Body of pancreas (tissue), 4 donors: ENCODE data around the gene PTBP1. TPM values are rescaled to one million over a fixed set of nuclear protein-coding genes. Genes with fewer than 3 reads are reported as not detected.

Source experiments
- ATAC-seq: fragments of 150-250 bp; one replicate; pipeline ENCODE4 v1.9.1; 2016
- DNase-seq, 4 donors: peaks; one replicate each; pipeline ENCODE4 v3.0.0-alpha.2; 2019
- H3K27ac ChIP-seq, 4 donors: fragments of 200-600 bp; sonication (generic); 1 replicate in 3 of 4; 2 replicates in 1 of 4; pipeline versions ENCODE4 v1.5.1 to v1.6.1; 2016 to 2019; ENCODE audit warnings: mild to moderate bottlenecking in 1 of 4, mixed read lengths in 1 of 4, moderate library complexity in 1 of 4
- H3K27me3 ChIP-seq, 2 donors: fragments of 200-600 bp; sonication (generic); one replicate each; pipeline ENCODE4 v1.6.0; 2016; ENCODE audit warnings: mild to moderate bottlenecking in 1 of 2
- H3K36me3 ChIP-seq, 2 donors: fragments of 200-600 bp; sonication (generic); replicated peaks in 1 of 2; 2 replicates each; pipeline ENCODE4 v1.5.1; 2016; ENCODE audit warnings: low read depth in 2 of 2; ENCODE audit not compliant: insufficient read depth in 1 of 2
- H3K4me1 ChIP-seq: fragments of 200-600 bp; sonication (generic); one replicate; pipeline ENCODE4 v1.6.0; 2016
- H3K4me3 ChIP-seq, 2 donors: fragments of 200-600 bp; sonication (generic); 1 replicate in 1 of 2; 2 replicates in 1 of 2; pipeline ENCODE4 v1.5.1; 2016 to 2019
- H3K9me3 ChIP-seq, 3 donors: fragments of 200-600 bp; sonication (generic); 1 replicate in 2 of 3; 2 replicates in 1 of 3; pipeline ENCODE4 v1.5.1; 2016
- POLR2A ChIP-seq, 3 donors: fragments of 450-650 bp; IDR thresholded peaks; one replicate each; pipeline ENCODE4 v1.6.1; 2016; ENCODE audit warnings: antibody characterized with exemption in 3 of 3, mild to moderate bottlenecking in 2 of 3
- WGBS, 2 donors: methylation state at CpG; one replicate each; pipeline ENCODE4 v1.1.5; 2017; 5-methylcytosine and 5-hydroxymethylcytosine counted together
- intact Hi-C: fragments of 100-400 bp; cut with DNase I; formaldehyde crosslinking; loops from one replicate; pipeline ENCODE4 v1.15.1; 2023
- total RNA-seq, 2 donors: library from RNA; depleted of rRNA; stranded (reverse); fragments of >200 nt; gene quantifications; one replicate each; pipeline ENCODE4 v1.1.0, GENCODE V29; 2016
- TF ChIP-seq, protein P1 (sequence below), 7 experiments: fragments of 450-650 bp in 4 of 7; fragments of 200-600 bp in 3 of 7; sonication (generic) in 3 of 7; IDR thresholded peaks; one replicate each; pipeline ENCODE4 v1.5.1; 2016 to 2019; ENCODE audit warnings: antibody characterized with exemption in 7 of 7

PTBP1 gene
- total RNA-seq, 2 donors from 2014 or later = 78.9 to 100 TPM

DNA sequence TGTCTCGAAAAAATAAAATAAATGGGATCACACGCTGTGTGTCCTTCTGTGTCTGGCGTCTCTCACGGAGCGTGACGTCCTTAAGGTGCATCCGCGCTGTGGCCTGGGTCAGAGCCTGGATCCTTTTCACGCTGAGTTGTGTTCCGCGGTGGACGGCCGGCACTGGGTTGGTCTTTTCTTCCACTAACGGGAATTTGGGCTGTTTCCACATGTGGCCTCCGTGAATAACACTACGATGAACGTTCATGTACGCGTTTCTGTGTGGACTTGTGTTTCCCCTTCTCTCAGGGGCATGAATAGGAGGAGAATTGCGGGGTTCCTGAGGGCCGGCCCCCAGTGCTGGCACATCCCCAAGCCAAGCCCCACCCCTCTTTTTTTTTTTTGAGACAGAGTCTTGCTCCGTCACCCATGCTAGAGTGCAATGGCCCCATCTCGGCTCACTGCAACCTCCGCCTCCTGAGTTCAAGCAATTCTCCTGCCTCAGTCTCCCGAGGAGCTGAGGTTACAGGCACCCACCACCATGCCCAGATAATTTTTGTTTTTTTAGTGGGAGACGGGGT is 6.2 kb upstream of the PTBP1 start:
- no peaks in the 10 kb centered on the region for H3K27me3 ChIP-seq
- ATAC-seq (no peak), DNase-seq (no peak)
- TF ChIP-seq, protein P1, sequence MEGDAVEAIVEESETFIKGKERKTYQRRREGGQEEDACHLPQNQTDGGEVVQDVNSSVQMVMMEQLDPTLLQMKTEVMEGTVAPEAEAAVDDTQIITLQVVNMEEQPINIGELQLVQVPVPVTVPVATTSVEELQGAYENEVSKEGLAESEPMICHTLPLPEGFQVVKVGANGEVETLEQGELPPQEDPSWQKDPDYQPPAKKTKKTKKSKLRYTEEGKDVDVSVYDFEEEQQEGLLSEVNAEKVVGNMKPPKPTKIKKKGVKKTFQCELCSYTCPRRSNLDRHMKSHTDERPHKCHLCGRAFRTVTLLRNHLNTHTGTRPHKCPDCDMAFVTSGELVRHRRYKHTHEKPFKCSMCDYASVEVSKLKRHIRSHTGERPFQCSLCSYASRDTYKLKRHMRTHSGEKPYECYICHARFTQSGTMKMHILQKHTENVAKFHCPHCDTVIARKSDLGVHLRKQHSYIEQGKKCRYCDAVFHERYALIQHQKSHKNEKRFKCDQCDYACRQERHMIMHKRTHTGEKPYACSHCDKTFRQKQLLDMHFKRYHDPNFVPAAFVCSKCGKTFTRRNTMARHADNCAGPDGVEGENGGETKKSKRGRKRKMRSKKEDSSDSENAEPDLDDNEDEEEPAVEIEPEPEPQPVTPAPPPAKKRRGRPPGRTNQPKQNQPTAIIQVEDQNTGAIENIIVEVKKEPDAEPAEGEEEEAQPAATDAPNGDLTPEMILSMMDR (IDR thresholded peaks at IDR 0.05) = no peak
- no peak for TF ChIP-seq POLR2A (IDR thresholded peaks at IDR 0.05)
- peak overlapping the region in 2 of 4 donors; percentile 36 to 45 for H3K27ac ChIP-seq
- H3K4me3 ChIP-seq = no peak overlapping the region
- no peaks in the 10 kb centered on the region for H3K36me3 ChIP-seq
- WGBS, 2 donors = 86 to 90% methylated on average over 26 of the region's 26 CpGs
- intact Hi-C loops = no loop called here
- H3K9me3 ChIP-seq = no peaks in the 10 kb centered on the region
- H3K4me1 ChIP-seq = peaks cover 5% of the 10 kb centered on the region

DNA sequence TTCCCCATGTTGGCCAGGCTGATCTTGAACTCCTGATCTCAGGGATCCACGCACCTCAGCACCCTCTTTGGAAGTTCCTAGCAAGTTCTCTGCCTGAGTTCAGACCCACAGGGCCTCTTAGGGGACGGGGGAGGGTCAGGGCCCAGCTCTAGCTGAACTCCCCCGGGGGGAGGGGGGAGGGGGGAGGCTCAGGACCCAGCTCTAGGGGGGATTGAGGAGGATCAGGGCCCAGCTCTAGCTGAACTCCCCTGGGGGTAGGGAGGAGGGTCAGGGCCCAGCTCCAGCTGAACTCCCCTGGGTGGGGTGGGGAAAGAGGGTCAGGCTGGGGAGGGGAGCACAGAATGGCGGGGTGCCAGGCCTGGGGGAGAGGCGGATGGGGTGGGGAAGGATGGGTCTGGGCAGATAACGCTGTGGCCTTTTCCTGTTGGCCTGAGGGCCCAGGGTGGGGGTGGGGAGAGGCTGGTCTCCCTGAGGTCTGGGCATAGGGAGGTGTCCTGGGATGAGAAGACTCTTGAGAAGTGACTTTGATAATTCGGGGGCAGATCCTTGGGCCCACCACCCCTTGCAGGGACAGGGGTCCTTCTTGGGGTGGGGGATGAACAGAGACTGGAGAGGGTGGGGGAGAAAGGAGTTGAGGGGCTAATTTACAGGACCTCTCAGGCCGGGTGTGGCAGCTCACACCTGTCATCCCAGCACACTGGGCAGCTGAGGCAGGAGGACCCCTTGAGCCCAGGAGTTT is 5.5 kb upstream of the PTBP1 start:
- H3K9me3 ChIP-seq = no peaks in the 10 kb centered on the region
- ATAC-seq (no peak), DNase-seq (no peak)
- H3K4me1 ChIP-seq = peaks cover 9% of the 10 kb centered on the region
- H3K27ac ChIP-seq = peak overlapping the region in 3 of 4 donors; percentile 5 to 45 (median 36)
- no peak overlapping the region for H3K4me3 ChIP-seq
- TF ChIP-seq, protein P1 (IDR thresholded peaks at IDR 0.05) = no peak
- no peak for TF ChIP-seq POLR2A (IDR thresholded peaks at IDR 0.05)
- H3K27me3 ChIP-seq = no peaks in the 10 kb centered on the region
- 43 to 50% methylated on average over 6 to 8 of the region's 8 CpGs for WGBS, 2 donors
- intact Hi-C loops = no loop called here
- H3K36me3 ChIP-seq = no peaks in the 10 kb centered on the region

DNA sequence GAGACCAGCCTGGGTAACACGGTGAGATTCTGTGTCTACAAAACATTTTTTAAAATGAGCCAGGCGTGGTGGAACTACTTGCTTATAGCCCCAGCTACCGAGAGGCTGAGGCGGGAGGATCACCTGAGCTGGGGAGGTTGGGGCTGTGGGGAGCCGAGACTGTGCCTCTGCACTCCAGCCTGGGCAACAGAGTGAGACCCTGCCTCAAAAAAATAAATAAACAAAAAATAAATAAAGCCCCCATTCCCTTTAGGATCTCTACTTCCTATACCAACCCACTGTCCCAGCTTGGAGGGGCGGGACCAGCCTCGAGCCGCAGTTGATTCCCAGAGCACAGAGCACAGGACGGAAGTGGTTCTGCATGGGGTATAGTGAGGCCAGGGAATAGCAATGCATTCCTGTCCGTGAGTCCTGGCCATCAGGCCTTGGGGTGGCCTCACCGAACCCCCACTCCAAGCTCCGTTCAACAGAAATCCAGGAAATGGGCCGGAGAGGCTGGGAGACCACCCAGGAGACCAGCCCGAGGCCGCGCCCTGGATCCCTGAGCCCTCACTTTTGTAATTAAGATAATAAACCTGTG is 4.9 kb upstream of the PTBP1 start:
- 78 to 81% methylated on average over 10 to 14 of the region's 16 CpGs for WGBS, 2 donors
- no peak for ATAC-seq
- H3K27ac ChIP-seq = peak overlapping the region in 3 of 4 donors; percentile 5 to 45 (median 36)

DNA sequence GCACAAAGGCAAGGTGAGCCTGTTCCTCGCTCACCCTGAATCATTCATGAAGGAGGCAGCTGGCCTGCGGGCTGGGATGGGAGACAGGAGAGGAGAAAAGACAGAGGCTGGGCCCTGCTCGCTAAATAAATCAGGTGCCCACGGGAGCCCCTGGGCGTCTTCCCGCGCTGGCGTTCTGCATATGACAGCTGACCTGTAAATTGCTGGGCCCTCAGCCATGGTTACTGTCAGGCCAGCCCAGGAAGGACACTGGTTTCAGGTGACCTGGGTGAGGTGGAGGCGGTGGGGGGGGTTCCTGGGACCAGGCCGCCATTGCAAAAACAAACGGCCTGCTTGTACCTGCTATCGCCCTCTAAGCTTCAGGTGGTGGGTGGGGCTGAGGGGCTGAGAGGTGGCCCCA is 3.4 kb upstream of the PTBP1 start:
- intact Hi-C loops = no loop called here
- ATAC-seq (no peak), DNase-seq (no peak)
- H3K4me1 ChIP-seq = peaks cover 10% of the 10 kb centered on the region
- no peaks in the 10 kb centered on the region for H3K9me3 ChIP-seq
- no peaks in the 10 kb centered on the region for H3K36me3 ChIP-seq
- no peak overlapping the region for H3K4me3 ChIP-seq
- H3K27ac ChIP-seq = no peak overlapping the region
- WGBS, 2 donors = 87 to 94% methylated on average over 11 to 12 of the region's 12 CpGs
- no peak for TF ChIP-seq POLR2A (IDR thresholded peaks at IDR 0.05)
- TF ChIP-seq, protein P1 (IDR thresholded peaks at IDR 0.05) = no peak
- H3K27me3 ChIP-seq = no peaks in the 10 kb centered on the region

More for the DNA sequence above, 4.9 kb upstream of the PTBP1 start:
- TF ChIP-seq, protein P1 (IDR thresholded peaks at IDR 0.05) = no peak
- TF ChIP-seq POLR2A (IDR thresholded peaks at IDR 0.05) = no peak
- DNase-seq = no peak
- no peaks in the 10 kb centered on the region for H3K9me3 ChIP-seq
- no peaks in the 10 kb centered on the region for H3K36me3 ChIP-seq
- intact Hi-C loops = no loop called here
- H3K27me3 ChIP-seq = no peaks in the 10 kb centered on the region
- H3K4me3 ChIP-seq = no peak overlapping the region
- H3K4me1 ChIP-seq = peaks cover 9% of the 10 kb centered on the region
